ENCODE measurements around the gene VTI1A. TPM values are rescaled to one million over a fixed set of nuclear protein-coding genes. Genes with fewer than 3 reads are reported as not detected.
"Not testable (repeated sequence)": the region's sequence is repeated elsewhere in the genome, so short reads cannot be mapped to it uniquely, and the experiment has no call there.

The VTI1A gene
- total RNA-seq (2014; rRNA removed) = 29.7 and 39.0 TPM in 2 replicates
- polyA plus RNA-seq (2012) = 11.3 TPM

DNA sequence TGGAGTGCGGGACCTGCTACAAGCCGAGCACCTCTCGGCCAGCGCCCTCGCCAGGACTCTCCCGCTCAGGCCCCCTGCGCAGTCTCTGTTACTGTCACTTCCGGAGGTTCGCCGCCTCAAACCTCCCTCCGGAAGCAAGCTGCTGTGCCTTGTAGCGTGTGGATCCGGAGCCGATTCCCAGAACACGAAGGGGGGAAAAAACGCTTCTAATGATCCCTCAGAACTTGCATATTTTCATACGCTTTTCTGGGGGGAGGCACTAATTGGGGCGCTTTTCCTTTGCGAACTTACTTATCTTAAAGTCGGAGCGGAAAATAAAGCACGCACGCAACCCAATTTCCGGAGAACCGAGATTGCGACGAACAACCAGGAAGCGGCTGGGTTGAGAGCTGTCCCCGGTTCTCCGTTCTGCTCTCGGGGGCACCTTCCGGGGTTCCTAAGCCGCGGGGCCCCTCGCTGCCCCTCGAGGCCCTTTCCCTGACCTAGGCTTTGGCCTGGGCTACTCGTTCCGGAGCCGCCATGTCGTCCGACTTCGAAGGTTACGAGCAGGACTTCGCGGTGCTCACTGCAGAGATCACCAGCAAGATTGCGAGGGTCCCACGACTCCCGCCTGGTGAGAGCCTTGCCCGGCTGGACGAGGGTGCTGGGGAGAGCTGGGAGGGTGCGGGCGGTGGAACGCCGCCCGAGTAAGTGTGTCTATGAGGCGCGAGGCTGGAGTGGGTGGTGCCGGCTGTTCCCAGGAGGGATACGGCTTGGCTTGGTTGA, at the start of gene VTI1A, which contains the start of gene ZDHHC6:
Gene VTI1A, plus strand, starts transcription at position 361 of the 765 bp plus-strand sequence. Its CDS starts 159 bp downstream, at position 520.
Gene ZDHHC6, minus strand, starts transcription at position 60 of the 765 bp plus-strand sequence. CDS start 1,478 bp downstream, outside the sequence.
- DNase-seq (ENCODE audit: low read depth) = peak; percentile 78

DNA sequence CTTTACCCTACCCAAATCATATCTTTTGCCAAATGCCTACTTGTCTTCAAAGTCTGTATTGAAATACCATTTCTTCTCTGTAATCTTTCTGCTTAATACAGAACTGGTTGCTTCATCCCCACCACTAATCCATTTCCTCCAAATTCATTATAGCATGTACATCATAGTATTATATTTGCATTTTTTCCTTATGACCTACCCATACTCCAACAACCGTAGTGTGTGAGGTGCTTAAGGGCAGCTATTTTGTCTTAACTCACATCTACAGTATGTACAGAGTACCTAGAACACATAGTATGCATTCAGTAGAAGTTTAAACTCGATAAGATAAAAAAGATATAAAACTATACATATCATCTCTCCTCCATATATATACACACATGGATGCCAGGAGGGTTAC, 49.4 kb upstream of the VTI1A start:
- no peak for DNase-seq (ENCODE audit: low read depth)

- DNase-seq (ENCODE audit: low read depth) = no peak
These were observed 44.1 kb upstream of the VTI1A start for GRCh38 chr10:112402917-112403316.

GRCh38 chr10:112404617-112405016, 42.4 kb upstream of the VTI1A start:
- no peak for DNase-seq (ENCODE audit: low read depth)

GRCh38 chr10:112406806-112407205, 40.2 kb upstream of the VTI1A start:
- not testable (repeated sequence) for DNase-seq (ENCODE audit: low read depth)

DNA sequence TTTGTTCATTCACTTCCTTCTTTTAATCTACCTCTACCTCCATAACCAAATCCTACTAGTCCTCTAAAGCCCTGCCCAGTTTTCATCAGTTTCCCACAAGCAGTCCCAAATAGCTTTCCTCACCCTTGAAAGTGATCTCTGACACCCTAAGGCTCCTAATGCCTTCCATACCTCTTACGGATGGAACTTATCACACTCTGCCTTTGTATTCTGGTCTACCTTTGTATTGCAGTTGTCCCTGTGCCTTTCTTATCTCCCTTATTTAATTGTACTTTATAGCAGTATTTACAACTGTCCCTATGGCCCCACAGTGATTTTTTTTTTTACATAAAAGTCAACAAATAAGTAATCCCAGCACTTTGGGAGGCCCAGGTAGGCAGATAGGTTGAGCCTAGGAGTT, 39.3 kb upstream of the VTI1A start:
- DNase-seq (ENCODE audit: low read depth) = no peak

DNA sequence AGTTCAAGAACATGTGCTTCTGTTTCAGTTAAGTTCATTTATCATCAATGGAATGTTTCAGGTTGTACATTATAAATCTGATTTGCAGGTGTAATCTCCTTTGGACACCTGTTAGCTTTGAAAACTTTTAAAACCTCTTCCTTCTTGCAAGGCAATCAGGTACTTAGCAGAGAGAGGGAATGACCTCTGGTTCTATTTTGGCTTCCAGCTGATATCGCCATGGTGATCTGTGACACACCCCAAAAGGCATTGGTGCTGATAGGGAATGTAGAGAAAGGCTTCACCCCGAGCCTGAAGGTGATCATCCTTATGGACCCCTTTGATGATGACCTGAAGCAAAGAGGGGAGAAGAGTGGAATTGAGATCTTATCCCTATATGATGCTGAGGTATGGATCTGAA, 37.7 kb upstream of the VTI1A start:
- DNase-seq (ENCODE audit: low read depth) = no peak

GRCh38 chr10:112409755-112410154, 37.3 kb upstream of the VTI1A start:
- no peak for DNase-seq (ENCODE audit: low read depth)

GRCh38 chr10:112412696-112413095, 34.3 kb upstream of the VTI1A start:
- DNase-seq (ENCODE audit: low read depth) = no peak

DNA sequence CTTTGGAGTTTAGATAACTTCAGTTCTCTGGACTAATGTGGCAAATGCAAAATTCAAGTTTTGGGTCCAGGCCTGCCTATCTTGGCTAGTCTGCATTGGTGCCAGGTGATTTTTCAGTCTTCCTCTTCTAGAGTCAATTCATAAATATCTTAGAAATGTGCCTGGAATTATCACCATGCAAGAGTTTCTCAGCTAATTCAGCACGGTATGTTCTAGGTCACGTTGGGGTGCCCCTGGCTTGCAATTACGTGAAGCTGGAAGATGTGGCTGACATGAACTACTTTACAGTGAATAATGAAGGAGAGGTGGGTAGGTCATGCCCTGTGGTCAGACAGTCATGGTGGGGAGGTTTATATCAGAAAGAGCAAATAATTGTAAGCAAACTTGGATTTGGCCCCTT, 25.3 kb upstream of the VTI1A start:
- DNase-seq (ENCODE audit: low read depth) = peak; percentile 2

DNA sequence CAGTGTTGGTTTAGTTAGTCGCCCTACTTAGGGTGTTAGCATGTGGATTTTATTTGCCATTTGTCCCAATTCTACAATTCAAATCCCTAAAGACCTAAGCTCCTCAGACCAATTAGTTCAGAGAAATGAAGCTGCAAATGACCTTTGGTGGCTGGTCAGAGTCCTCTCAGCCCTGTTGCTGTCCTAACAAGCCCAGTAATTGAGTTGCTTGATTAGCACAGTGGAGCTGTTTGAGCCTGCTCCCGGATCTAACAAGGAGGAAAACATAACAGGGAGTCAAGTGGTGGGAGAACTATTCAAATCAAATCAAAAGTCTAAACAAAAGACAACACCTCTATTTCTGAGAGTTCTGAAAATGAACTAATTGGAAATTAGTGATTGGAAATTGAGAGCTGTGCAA, 22.4 kb upstream of the VTI1A start:
- no peak for DNase-seq (ENCODE audit: low read depth)

DNA sequence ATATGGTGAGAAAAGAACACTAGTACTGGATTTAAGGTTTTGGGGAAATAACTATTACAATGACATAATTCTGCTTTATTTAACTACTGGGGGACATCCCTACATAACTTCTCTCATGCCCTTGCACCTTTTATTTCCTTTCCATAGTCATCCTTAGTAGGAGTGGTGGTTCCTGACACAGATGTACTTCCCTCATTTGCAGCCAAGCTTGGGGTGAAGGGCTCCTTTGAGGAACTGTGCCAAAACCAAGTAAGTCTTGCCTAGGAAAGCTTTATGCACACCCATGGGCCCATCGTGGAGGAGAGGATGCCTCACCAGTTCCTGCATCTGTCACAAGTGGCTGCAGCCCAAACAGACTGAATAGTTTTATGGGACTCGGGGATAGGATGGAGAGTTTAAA, 20.9 kb upstream of the VTI1A start:
- no peak for DNase-seq (ENCODE audit: low read depth)

- no peak for DNase-seq (ENCODE audit: low read depth)
These were observed 17.9 kb upstream of the VTI1A start for GRCh38 chr10:112429147-112429546.

DNA sequence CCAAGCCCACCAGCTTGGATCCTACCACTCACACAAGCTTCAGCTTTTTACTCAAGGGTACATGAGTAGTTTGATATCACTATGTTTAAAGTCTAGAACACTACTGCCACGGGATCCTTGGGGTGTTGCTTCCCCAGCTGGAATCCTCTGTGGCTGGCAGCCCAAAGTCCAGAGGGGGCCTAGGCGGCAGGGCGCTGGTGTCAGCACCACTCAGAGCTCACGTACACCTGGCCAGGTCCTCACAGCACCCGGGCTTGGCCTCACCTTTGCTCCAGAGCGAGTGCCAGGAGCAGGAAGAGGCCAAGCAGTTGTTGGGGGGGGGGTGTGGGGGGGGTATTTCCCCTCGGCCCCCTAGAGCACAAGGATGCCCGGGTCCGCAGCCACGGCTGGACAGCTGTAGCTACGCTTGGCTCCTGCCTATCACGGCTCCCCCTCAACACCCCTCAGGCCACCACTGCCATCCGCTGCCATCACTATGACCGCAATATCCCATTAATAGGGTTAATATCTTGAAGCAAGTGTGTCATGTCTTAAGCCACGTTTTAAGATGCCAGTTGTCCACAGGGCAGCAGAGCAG, 17.3 kb upstream of the VTI1A start:
- no peak for DNase-seq (ENCODE audit: low read depth)

- no peak for DNase-seq (ENCODE audit: low read depth)
These were observed 13.9 kb upstream of the VTI1A start for GRCh38 chr10:112433136-112433535.

- peak; percentile 21 for DNase-seq (ENCODE audit: low read depth)
These were observed 11.9 kb upstream of the VTI1A start for GRCh38 chr10:112434988-112435619.

GRCh38 chr10:112438356-112438755, 8.7 kb upstream of the VTI1A start:
- no peak for DNase-seq (ENCODE audit: low read depth)

DNA sequence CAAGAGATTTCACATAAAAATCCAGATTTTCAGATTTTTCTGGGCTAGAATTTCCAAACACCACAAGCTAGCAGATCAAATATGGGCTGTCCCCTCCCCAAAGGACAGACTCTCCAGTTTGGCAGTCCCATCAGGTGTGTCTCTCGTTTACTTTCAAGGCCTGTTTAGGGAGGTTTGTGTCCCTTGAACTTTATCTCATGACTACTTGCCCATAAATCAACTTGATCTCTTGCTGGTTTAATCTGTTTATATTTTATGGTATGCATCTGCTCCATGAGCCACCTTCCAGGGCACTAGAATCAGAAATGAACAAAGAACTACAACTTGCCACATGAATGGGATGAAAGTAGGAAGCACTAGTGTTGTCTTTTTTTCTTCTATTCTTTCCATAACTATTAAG, 5.5 kb upstream of the VTI1A start:
- no peak for DNase-seq (ENCODE audit: low read depth)

GRCh38 chr10:112442063-112442462, 5.0 kb upstream of the VTI1A start:
- DNase-seq (ENCODE audit: low read depth) = no peak

DNA sequence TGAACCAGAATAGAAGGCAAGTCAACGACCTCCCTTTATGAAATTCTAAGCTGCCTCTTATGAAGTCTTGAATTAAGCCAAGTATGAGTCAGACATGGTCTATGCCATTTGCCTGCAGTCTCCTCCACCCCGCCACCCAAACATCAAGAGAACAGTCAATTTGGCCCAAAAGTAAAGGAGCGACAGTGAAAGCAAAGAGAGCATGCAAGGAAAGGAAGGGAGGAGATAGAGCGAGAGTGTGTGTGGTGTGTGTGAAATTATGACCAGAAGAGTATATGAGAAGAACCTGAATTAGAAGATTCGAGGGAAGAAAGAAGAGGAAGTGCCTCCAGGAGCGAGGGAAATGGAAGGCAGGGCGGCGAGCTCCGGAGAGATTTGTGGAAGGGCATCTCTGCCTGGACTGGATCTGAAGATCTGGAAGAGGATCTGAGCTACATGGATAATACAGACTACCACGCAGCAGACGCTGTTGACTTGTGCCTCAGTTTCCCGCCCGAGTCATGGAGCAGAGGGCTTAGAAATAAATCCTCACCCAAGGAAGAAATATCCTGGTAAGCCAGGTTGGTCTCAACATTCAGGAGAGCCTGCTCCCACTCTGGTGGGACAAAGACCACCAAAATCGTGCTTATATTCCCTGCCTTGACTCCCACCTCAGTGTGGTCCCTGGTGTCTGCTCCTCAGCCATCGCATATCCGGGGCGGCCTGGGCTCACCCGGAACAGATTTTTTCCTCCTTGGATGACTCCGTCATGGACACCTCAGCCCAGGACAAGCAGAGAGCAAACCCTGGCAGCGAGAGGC, 760 bp upstream of the VTI1A start:
- DNase-seq (ENCODE audit: low read depth) = peak; percentile 27

- no peak for DNase-seq (ENCODE audit: low read depth)
These were observed 559 bp downstream of the VTI1A start for GRCh38 chr10:112447620-112447928.

DNA sequence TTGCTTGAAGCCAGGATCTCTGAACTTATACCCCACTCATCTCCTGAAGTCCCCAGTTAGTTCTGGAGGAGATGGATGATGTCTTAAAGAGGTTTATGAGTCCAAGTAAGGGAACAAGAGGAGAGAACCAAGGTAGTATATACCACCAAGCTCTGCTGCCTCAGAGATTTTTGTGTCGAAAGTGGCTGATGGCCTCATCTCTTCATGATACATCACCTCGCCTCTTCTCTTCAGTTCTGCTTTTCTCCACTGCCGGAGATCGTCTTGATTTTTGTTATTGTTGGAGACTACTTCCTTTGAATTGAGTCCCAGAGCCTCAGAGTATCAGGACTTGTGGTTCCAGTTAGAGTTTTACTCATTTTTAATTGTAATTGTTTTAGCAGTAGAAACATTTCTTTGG, 1.9 kb downstream of the VTI1A start:
- no peak for DNase-seq (ENCODE audit: low read depth)
